Liver (tissue), 9 donors: ENCODE data around the gene LRFN5. TPM values are rescaled to one million over a fixed set of nuclear protein-coding genes. Genes with fewer than 3 reads are reported as not detected.
"Not testable (repeated sequence)": the region's sequence is repeated elsewhere in the genome, so short reads cannot be mapped to it uniquely, and the experiment has no call there.

Source experiments
- DNase-seq: peaks from one replicate; pipeline ENCODE4 v3.0.0-alpha.2; 2017; ENCODE audit warnings: low spot score
- H3K27ac ChIP-seq, 2 donors: one replicate each; pipeline ENCODE4 v1.7.0; 2013; ENCODE audit warnings: inconsistent platforms in 2 of 2, low read length in 2 of 2, control low read depth in 1 of 2, low read depth in 1 of 2, mild to moderate bottlenecking in 1 of 2
- H3K27me3 ChIP-seq, 4 donors: one replicate each; pipeline versions ENCODE4 v1.6.1 to v1.7.0; 2013; ENCODE audit warnings: low read length in 3 of 4, inconsistent platforms in 1 of 4, mild to moderate bottlenecking in 1 of 4, moderate library complexity in 1 of 4; ENCODE audit not compliant: control insufficient read depth in 4 of 4, insufficient read depth in 4 of 4
- H3K36me3 ChIP-seq, 4 donors: one replicate each; pipeline versions ENCODE4 v1.6.1 to v1.7.0; 2013; ENCODE audit warnings: low read length in 3 of 4, mild to moderate bottlenecking in 3 of 4, low read depth in 1 of 4, moderate library complexity in 1 of 4; ENCODE audit not compliant: control insufficient read depth in 4 of 4, insufficient read depth in 3 of 4
- H3K4me1 ChIP-seq, 4 donors: one replicate each; pipeline versions ENCODE4 v1.6.1 to v1.7.0; 2013; ENCODE audit warnings: low read length in 3 of 4, mild to moderate bottlenecking in 3 of 4, moderate library complexity in 1 of 4; ENCODE audit not compliant: control insufficient read depth in 4 of 4, insufficient read depth in 4 of 4
- H3K4me3 ChIP-seq, 3 donors: one replicate each; pipeline versions ENCODE4 v1.6.1 to v1.7.0; 2013; ENCODE audit warnings: low read length in 3 of 3, control low read depth in 1 of 3, low read depth in 1 of 3, mild to moderate bottlenecking in 1 of 3
- H3K9ac ChIP-seq, 2 donors: one replicate each; pipeline ENCODE4 v1.7.0; 2013; ENCODE audit warnings: low read length in 2 of 2, mild to moderate bottlenecking in 2 of 2, moderate library complexity in 2 of 2, control low read depth in 1 of 2, low read depth in 1 of 2
- H3K9me3 ChIP-seq, 4 donors: one replicate each; pipeline versions ENCODE4 v1.6.1 to v1.7.0; 2013; ENCODE audit warnings: low read length in 3 of 4; ENCODE audit not compliant: control insufficient read depth in 4 of 4
- EGR1 ChIP-seq, 2 donors: IDR thresholded peaks; 2 replicates each; pipeline ENCODE4 v1.6.1; 2016 to 2018; ENCODE audit warnings: antibody characterized with exemption in 2 of 2, low read depth in 2 of 2
- FOXA1 ChIP-seq: IDR thresholded peaks from 2 replicates; pipeline ENCODE4 v1.6.1; 2016; ENCODE audit warnings: antibody characterized with exemption
- GABPA ChIP-seq, 2 donors: IDR thresholded peaks in 1 of 2; conservative IDR thresholded peaks in 1 of 2; 2 replicates each; pipeline ENCODE4 v1.6.1; 2016; ENCODE audit warnings: antibody characterized with exemption in 2 of 2, mild to moderate bottlenecking in 1 of 2, moderate library complexity in 1 of 2
- HNF4G ChIP-seq: IDR thresholded peaks from 2 replicates; pipeline ENCODE4 v1.6.1; 2016; ENCODE audit warnings: antibody characterized with exemption
- JUND ChIP-seq, 2 donors: IDR thresholded peaks; 2 replicates each; pipeline ENCODE4 v1.6.1; 2016; ENCODE audit warnings: antibody characterized with exemption in 2 of 2
- NR2F2 ChIP-seq: IDR thresholded peaks from 2 replicates; pipeline ENCODE4 v1.6.1; 2016; ENCODE audit warnings: antibody characterized with exemption
- SP1 ChIP-seq: IDR thresholded peaks from 2 replicates; pipeline ENCODE4 v1.6.1; 2018; ENCODE audit warnings: antibody characterized with exemption, mild to moderate bottlenecking
- TAF1 ChIP-seq: conservative IDR thresholded peaks from 2 replicates; pipeline ENCODE4 v1.6.1; 2016; ENCODE audit warnings: antibody characterized with exemption, mild to moderate bottlenecking
- YY1 ChIP-seq: IDR thresholded peaks from 2 replicates; pipeline ENCODE4 v1.6.1; 2016; ENCODE audit warnings: antibody characterized with exemption, mild to moderate bottlenecking
- WGBS: extraction: QIAGEN DNeasy Blood & Tissue Kit; methylation state at CpG from one replicate; pipeline ENCODE4 v1.1.7; 2013; 5-methylcytosine and 5-hydroxymethylcytosine counted together
- polyA plus RNA-seq, 2 donors: library from polyadenylated mRNA; stranded (reverse) in 1 of 2; unstranded in 1 of 2; fragments of 200-250 nt in 1 of 2; fragments of >200 nt in 1 of 2; fragmentation: Nextera tagmentation in 1 of 2; extraction: Ambion mirVana in 1 of 2; gene quantifications; one replicate each; pipeline versions ENCODE4 v1.2.1 to v1.2.3, GENCODE V29; 2013 to 2015
- total RNA-seq, 2 donors: library from RNA; depleted of rRNA; stranded (reverse); fragments of >200 nt; gene quantifications; one replicate each; pipeline ENCODE4 v1.2.3, GENCODE V29; 2014
- TF ChIP-seq, protein P1 (sequence below): fragments of 150-350 bp; IDR thresholded peaks from 2 replicates; pipeline ENCODE4 v1.5.1; 2017; ENCODE audit warnings: improper control_type of control experiment, low read depth, low read length; ENCODE audit not compliant: missing input control
- TF ChIP-seq, protein P2 (sequence below): IDR thresholded peaks from 2 replicates; pipeline ENCODE4 v1.6.1; 2016; ENCODE audit warnings: antibody characterized with exemption, mild to moderate bottlenecking
- TF ChIP-seq, protein P3 (sequence below): IDR thresholded peaks from 2 replicates; pipeline ENCODE4 v1.6.1; 2016; ENCODE audit warnings: antibody characterized with exemption
- TF ChIP-seq, protein P4 (sequence below): IDR thresholded peaks from 2 replicates; pipeline ENCODE4 v1.6.1; 2016; ENCODE audit warnings: antibody characterized with exemption
- TF ChIP-seq, protein P5 (sequence below): IDR thresholded peaks from 2 replicates; pipeline ENCODE4 v1.6.1; 2016; ENCODE audit warnings: antibody characterized with exemption
- donor health status: healthy.
- donor health status: healthy.
- donor health status: healthy.
- donor health status: healthy.
- donor health status: healthy.

The LRFN5 gene
- total and polyA plus RNA-seq, 4 donors: 0.07 to 0.23 (median 0.08) TPM; not detected in 1

DNA sequence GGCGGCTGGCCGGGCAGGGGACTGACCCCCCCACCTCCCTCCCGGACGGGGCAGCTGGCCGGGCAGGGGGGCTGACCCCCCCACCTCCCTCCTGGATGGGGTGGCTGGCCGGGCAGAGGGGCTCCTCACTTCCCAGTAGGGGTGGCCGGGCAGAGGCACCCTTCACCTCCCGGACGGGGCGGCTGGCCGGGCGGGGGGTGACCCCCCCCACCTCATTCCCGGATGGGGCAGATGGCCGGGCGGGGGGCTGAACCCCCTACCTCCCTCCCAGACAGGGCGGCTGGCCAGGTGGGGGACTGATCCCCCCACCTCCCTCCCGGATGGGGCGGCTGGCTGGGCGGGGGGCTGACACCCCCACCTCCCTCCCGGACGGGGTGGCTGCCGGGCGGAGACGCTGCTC is 66.9 kb downstream of the LRFN5 start:
- H3K4me3 ChIP-seq, H3K9me3 ChIP-seq, H3K36me3 ChIP-seq, H3K27me3 ChIP-seq, H3K9ac ChIP-seq, H3K27ac ChIP-seq, DNase-seq, H3K4me1 ChIP-seq: not testable (repeated sequence)
- WGBS: 96% methylated on average over 24 of the region's 24 CpGs

DNA sequence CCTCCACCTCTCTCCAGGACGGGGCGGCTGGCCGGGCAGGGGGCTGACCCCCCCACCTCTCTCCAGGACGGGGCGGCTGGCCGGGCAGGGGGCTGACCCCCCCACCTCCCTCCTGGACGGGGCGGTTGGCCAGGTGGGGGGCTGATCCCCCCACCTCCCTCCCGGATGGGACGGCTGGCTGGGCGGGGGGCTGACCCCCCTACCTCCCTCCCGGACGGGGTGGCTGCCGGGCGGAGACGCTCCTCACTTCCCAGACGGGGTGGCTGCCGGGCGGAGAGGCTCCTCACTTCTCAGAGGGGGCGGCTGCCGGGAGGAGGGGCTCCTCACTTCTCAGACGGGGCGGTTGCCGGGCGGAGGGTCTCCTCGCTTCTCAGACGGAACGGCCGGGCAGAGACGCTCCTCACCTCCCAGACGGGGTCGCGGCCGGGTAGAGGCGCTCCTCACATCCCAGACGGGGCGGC is 67.9 kb downstream of the LRFN5 start:
- not testable (repeated sequence) for H3K4me3 ChIP-seq, H3K9me3 ChIP-seq, H3K27ac ChIP-seq, H3K36me3 ChIP-seq, H3K9ac ChIP-seq, H3K4me1 ChIP-seq, H3K27me3 ChIP-seq, DNase-seq
- WGBS: 95% methylated on average over 37 of the region's 37 CpGs

DNA sequence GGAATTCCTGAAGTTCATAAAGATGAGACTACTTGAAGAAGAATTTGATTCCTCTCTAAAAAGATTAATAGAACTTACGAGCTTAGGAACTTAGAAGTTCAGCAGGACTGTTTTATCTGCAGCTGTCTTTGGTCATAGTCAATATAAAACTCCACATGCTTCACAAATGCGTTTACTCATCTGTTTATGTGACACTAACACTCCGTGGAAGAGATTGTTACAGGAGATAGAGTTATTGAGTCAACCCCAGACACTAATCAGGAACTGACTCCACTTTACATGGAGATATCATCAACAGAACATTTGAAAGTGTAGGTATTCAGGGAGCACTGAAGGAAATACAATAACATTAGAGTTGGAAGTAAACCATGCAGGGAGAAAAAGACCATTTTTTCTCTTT is 92.8 kb downstream of the LRFN5 start:
- Histone ChIP-seq H3K9me3 (no peaks in the 10 kb centered on the region), H3K36me3 (no peaks in the 10 kb centered on the region), H3K27me3 (no peaks in the 10 kb centered on the region), H3K4me3 (no peak overlapping the region), H3K9ac (no peak overlapping the region), H3K4me1 (no peaks in the 10 kb centered on the region), H3K27ac (no peak overlapping the region)
- no peak for DNase-seq
- no peak for TF ChIP-seq JUND (IDR thresholded peaks at IDR 0.05)
- TF ChIP-seq, protein P1, sequence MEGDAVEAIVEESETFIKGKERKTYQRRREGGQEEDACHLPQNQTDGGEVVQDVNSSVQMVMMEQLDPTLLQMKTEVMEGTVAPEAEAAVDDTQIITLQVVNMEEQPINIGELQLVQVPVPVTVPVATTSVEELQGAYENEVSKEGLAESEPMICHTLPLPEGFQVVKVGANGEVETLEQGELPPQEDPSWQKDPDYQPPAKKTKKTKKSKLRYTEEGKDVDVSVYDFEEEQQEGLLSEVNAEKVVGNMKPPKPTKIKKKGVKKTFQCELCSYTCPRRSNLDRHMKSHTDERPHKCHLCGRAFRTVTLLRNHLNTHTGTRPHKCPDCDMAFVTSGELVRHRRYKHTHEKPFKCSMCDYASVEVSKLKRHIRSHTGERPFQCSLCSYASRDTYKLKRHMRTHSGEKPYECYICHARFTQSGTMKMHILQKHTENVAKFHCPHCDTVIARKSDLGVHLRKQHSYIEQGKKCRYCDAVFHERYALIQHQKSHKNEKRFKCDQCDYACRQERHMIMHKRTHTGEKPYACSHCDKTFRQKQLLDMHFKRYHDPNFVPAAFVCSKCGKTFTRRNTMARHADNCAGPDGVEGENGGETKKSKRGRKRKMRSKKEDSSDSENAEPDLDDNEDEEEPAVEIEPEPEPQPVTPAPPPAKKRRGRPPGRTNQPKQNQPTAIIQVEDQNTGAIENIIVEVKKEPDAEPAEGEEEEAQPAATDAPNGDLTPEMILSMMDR: no peak
- TF ChIP-seq, protein P2, sequence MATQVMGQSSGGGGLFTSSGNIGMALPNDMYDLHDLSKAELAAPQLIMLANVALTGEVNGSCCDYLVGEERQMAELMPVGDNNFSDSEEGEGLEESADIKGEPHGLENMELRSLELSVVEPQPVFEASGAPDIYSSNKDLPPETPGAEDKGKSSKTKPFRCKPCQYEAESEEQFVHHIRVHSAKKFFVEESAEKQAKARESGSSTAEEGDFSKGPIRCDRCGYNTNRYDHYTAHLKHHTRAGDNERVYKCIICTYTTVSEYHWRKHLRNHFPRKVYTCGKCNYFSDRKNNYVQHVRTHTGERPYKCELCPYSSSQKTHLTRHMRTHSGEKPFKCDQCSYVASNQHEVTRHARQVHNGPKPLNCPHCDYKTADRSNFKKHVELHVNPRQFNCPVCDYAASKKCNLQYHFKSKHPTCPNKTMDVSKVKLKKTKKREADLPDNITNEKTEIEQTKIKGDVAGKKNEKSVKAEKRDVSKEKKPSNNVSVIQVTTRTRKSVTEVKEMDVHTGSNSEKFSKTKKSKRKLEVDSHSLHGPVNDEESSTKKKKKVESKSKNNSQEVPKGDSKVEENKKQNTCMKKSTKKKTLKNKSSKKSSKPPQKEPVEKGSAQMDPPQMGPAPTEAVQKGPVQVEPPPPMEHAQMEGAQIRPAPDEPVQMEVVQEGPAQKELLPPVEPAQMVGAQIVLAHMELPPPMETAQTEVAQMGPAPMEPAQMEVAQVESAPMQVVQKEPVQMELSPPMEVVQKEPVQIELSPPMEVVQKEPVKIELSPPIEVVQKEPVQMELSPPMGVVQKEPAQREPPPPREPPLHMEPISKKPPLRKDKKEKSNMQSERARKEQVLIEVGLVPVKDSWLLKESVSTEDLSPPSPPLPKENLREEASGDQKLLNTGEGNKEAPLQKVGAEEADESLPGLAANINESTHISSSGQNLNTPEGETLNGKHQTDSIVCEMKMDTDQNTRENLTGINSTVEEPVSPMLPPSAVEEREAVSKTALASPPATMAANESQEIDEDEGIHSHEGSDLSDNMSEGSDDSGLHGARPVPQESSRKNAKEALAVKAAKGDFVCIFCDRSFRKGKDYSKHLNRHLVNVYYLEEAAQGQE: no peak
- no peak for TF ChIP-seq YY1
- no peak for TF ChIP-seq EGR1 (IDR thresholded peaks at IDR 0.05; ENCODE audit: low read depth in 2 of 2)
- TF ChIP-seq NR2F2: no peak
- TF ChIP-seq SP1: no peak
- TF ChIP-seq GABPA (IDR thresholded peaks at IDR 0.05 in 1 of 2, conservative IDR thresholded peaks at IDR 0.05 in 1 of 2): no peak
- TF ChIP-seq FOXA1: no peak
- TF ChIP-seq, protein P3, sequence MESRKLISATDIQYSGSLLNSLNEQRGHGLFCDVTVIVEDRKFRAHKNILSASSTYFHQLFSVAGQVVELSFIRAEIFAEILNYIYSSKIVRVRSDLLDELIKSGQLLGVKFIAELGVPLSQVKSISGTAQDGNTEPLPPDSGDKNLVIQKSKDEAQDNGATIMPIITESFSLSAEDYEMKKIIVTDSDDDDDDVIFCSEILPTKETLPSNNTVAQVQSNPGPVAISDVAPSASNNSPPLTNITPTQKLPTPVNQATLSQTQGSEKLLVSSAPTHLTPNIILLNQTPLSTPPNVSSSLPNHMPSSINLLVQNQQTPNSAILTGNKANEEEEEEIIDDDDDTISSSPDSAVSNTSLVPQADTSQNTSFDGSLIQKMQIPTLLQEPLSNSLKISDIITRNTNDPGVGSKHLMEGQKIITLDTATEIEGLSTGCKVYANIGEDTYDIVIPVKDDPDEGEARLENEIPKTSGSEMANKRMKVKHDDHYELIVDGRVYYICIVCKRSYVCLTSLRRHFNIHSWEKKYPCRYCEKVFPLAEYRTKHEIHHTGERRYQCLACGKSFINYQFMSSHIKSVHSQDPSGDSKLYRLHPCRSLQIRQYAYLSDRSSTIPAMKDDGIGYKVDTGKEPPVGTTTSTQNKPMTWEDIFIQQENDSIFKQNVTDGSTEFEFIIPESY: no peak
- TF ChIP-seq, protein P4, sequence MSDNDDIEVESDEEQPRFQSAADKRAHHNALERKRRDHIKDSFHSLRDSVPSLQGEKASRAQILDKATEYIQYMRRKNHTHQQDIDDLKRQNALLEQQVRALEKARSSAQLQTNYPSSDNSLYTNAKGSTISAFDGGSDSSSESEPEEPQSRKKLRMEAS: no peak
- no peak for TF ChIP-seq TAF1
- TF ChIP-seq, protein P5, sequence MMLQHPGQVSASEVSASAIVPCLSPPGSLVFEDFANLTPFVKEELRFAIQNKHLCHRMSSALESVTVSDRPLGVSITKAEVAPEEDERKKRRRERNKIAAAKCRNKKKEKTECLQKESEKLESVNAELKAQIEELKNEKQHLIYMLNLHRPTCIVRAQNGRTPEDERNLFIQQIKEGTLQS: no peak
- TF ChIP-seq HNF4G: no peak
- WGBS: 41% methylated on average over 3 of the region's 3 CpGs
